ENCODE results near the gene SLC46A1.

SLC46A1 gene

DNA sequence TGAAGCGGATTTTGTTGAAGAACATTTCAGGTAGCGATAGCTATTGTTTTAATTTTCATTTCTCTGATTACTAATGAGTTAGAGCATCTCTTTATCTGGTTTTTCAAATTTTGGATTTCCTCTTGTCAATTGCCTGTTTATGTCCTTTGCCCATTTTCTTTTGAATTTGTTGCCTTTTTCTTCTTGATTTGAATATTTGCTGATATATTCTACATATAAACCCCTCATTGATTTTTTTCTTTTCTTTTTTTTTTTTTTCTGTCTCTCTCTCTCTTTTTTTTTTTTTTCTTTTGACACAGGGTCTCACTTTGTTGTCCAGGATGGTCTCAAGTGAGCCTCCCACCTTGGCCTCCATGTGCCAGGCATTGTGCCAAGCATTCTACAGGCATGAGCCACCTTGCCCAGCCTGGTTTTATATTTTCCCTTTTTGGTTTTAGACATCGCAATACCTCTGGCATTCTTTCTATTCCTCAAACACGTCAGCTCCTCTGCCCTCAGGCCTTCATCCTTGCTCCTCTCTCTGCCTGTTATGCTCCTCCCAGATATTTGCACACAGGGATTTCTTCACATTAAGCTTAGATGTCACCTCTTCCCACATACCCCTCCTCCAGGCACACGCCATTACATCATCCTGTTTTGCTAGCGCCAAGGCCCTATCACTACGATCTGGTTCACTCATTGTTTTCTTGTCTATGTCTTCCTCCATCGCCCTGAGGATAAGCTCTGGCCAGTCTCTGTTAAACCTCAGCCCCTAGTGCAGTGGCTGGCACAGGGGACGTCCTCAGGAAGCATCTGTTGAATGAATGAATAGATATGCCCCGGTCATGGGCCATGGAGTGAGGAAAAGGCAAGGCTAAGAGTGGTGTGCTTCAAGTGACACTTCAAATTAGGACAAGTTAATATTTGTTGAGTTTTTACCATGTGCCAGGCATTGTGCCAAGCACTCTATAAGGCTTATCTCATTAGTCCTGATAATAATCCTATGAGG, 25.9 kb downstream of the SLC46A1 start:
- no peak for DNase-seq

DNA sequence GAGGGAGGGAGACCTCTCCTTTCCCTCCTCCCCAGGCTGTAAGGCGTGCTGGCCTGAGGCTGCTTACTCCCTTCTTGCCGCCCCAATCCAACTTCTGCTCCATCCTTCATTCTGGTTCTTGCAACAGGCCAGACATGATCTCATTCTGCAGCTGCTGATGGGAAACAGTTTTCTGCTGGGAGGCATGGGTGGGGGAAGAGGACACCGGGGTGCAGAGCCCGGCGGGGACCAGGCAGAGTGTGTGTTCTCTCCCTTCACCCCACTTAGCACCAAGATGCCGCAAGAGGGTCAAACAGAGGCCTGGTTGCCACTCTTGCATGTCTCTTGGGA, 33.1 kb downstream of the SLC46A1 start:
- no peak for DNase-seq

DNA sequence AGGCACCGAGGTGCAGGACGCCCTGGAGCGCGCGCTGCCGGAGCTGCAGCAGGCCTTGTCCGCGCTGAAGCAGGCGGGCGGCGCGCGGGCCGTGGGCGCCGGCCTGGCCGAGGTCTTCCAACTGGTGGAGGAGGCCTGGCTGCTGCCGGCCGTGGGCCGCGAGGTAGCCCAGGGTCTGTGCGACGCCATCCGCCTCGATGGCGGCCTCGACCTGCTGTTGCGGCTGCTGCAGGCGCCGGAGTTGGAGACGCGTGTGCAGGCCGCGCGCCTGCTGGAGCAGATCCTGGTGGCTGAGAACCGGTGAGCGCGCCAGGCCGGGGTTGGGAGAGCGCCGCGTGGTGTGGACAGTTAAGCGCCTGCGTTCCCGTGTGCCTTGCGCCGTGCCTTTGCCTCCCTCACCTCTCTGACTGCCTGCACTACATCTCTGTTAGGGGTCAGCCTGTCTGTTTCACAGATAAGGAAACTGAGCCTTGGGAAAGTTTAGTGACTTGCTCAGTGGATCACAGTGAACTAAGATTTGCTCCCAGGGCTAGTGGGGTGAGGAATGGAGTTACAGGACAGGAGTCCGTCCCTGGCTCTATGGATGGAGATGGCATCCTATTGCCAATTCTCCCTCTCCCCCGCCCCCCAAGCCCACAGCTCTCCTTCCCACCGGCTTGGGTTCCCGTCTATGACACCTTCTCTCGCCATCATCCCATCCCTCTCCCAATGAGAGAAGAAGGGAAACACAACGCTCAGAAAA, 33.6 kb downstream of the SLC46A1 start:
- DNase-seq: no peak

GRCh38 chr17:28371245-28372202, 34.5 kb downstream of the SLC46A1 start, which contains the start of gene SARM1:
SARM1 (plus strand) TSS chr17:28371694; CDS start chr17:28372033, 339 bp downstream.
- peak; percentile 84 to 85 for DNase-seq

- DNase-seq: no peak
These were observed 35.3 kb downstream of the SLC46A1 start for GRCh38 chr17:28370744-28371103.

DNA sequence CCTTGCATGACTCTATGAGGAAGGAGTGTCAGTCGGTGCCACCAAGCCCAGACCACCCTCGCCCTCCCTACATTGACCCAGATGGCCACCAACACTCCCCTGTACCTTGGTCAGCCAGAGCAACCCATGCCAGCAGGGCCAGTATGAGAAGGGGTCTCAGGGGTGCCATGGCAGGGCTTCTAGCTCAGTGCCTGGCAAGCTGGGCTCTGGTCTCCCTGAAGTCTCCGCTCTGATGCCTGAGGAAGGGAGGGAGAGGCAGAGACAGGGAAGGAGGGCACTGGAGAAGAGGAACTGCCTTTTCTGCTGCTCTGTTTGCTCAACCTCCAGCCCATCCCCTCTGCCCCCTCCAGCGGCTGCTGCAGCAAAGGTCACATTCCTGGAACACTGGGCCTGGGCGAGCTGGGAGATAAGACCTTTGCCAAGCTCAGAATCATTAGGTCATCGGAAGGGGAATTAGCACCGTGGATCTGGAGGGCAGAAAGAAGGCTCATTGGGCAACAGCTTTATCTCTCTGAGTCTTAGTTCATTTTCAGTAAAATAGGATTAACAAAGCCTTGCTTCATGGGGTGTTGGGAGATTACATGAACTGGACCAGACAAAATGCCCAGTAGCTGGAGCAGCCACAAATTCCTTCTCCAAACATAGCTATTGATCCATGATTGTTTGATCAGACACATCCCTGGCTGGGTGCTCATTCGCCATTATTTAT, 35.8 kb downstream of the SLC46A1 start, which contains the start of gene VTN:
VTN (minus strand) TSS at position 273 of the 709 bp plus-strand sequence; CDS start at position 169, 104 bp downstream.
- DNase-seq: no peak

DNA sequence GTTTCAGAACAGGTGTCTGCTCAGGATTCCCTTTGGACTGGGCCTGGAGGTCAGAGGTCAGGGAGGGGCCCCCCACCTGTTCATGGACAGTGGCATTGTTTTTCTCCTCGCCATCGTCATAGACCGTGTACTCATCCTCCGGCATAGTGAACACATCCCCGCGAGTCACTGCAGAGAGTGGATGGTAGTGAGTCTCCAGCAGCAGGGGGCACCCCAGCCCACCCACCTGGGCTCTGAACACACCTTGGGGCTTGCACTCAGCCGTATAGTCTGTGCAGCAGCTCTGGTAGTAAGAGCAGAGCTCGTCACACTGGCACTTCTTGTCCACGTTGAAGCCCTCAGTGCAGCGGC, 36.4 kb downstream of the SLC46A1 start:
- no peak for DNase-seq

DNA sequence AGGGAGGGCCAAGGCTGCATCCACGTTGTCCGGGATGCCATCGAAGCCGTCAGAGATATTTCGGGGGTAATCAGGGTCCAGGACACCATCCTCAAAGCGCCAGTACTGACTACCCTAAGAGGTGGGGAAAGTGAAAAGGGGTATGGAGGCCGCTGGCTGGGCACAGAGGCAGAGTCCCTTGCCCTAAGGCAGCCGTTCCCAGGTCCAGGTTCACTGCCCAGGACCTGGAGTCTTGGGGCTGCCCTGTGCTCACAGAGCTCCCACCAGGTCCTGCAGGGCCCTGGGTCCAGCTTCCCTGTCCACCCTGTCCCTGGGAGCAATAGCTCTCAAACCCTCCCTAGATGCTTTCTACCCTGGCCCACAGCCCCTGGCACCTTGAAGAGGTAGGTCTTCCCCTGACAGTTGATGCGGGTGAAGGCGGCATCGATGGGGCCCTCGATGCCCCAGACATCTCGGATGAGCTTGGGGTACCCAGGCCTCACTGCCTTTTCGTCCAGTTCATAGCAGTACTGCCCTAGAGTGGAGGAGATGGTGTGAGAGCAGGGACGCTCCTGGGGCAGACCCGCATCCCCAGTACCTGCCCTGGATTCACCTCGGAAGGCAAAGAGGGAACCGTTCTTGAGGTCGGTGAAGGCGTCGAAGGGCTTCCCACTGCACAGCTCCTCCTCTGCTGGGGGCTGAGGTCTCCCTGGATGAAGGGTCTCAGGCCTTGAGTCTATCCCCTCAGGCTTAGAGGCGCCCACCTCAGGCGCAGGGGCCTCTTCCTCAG, 36.9 kb downstream of the SLC46A1 start:
- DNase-seq: no peak

- no peak for DNase-seq
These were observed 37.6 kb downstream of the SLC46A1 start for GRCh38 chr17:28368306-28368831.

- no peak for DNase-seq
These were observed 38.2 kb downstream of the SLC46A1 start for GRCh38 chr17:28367641-28368305.

- DNase-seq: no peak
These were observed 39.4 kb downstream of the SLC46A1 start for GRCh38 chr17:28366605-28367004.

DNA sequence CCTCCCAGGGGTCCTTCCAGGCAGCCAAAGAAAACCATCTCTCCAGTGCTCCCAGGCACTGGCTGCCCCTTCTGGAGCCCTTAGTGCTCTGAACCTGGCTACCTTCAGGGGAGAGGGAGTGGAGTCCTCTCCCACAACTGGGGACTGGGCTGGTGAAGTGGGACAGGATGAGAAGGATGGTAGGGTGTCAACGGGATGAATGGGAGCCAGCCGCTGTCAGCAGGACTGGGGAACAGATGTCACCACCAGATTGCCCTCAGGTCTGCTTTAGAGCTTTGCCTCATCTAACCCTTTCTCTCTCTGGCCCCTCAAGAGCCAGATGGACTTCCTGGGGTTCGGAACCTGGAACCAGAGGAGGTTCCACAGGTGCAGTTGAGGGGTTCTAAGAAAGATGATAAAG, 40.5 kb downstream of the SLC46A1 start:
- no peak for DNase-seq

DNA sequence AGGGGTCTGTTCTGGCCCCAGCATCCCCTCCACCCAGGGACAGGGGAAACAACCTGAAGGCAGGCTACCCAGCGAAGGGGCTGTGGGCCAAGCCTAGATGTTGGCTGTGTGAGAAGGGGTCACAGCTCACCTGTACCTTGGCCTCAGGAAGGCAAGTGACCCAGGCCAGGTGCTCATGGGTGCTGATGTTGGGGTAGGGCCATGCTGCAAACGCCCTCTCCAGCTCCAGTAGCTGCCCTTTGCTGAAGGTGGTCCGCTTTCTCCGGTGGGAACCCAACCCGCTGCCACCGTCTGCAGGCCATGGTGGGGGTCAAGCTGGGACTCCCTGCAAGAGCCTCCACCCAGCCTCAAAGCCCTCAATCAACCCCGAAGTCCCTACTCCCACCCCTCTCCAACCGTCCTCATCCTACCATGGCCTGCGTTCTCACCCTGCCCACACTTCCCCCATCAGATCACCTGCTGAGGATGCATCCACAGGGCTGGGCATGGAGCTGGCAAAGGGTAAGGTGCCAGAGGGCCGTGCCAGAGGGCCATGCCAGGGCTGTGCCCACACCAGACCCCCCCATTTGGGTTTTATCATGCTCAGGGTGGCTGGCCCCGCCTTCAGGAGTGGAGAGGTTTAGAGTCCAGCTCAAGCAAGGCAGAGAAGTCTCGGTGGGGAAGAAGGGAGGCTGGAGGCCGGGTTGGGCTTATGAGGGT, 41.2 kb downstream of the SLC46A1 start, which contains the start of gene SEBOX:
SEBOX (minus strand) TSS at position 535 of the 699 bp plus-strand sequence; CDS start at position 487, 48 bp downstream.
- DNase-seq: no peak

- DNase-seq: no peak
These were observed 42.0 kb downstream of the SLC46A1 start for GRCh38 chr17:28363776-28364650.

DNA sequence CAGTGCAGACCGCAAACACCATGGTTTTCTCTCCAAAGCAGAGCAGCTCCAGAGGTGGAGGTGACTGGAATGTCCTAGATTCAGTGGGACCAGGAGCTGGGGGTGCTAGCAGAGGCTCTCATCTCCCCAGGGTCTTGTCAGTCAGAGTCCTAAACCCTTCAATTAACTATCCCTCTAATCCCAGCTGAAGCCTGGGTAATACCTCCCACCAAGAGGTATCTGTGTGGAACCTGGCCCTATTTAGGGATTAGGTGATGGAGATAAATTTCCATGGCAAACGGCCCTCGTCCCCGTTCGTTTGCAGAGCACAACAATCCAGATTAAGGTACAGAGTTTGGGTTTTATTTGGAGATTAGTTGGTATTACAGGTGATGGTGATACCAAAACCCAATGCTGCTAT, 42.8 kb downstream of the SLC46A1 start:
- no peak for DNase-seq

DNA sequence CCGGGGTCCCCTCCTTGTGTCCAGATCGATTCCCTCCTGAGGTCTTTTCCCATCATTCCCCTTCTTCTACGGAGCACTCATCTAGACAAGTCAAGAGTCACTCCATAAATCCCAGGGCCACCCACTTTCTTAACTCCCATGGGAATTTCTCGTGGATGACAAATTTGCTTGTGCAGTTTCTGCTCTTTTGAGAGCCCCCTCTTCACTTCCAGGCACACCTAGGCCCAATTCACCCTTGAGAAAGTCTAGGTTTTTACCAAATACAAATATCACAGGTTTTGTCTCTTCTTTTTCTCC, 48.2 kb downstream of the SLC46A1 start:
- no peak for DNase-seq

DNA sequence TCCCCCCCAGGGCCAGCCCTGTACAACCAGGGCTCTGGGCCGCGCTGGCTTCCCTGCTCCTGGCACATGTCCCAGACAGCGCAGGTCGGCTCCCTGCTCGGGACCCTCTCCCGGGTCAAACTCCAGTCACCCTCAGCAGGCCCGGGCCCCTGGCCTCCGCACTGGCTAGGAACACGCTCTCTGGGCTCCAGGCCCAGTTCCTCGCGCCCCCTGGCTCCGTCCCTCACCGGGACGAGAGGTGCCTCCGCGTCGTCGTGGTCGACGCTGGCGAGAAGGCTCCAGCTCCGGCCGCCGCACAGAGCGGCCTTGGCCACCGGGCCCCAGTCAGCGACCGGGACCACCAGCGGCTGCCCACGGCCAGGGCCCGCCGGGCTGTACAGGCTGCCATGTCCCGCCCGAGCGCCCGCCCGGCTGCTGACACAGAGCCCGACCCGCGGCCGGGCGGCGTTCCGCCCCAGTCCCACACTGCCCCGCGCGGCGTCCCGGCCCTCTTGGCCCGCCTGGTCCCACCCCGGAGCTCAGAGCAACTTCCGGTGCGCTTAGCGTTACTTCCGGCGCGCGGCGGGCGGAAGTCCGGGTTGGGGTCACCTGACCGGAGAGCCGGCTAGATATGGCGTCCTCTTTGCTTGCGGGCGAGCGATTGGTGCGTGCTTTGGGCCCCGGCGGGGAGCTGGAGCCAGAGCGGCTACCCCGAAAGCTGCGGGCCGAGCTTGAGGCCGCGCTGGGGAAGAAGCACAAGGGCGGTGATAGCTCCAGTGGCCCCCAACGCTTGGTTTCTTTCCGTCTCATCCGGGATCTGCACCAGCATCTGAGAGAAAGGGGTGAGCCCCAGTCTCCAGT, 48.7 kb downstream of the SLC46A1 start, which contains the start of gene POLDIP2:
POLDIP2 (minus strand) TSS at position 467 of the 840 bp plus-strand sequence; CDS start at position 388, 79 bp downstream.
- DNase-seq: peak; percentile 82 to 93

DNA sequence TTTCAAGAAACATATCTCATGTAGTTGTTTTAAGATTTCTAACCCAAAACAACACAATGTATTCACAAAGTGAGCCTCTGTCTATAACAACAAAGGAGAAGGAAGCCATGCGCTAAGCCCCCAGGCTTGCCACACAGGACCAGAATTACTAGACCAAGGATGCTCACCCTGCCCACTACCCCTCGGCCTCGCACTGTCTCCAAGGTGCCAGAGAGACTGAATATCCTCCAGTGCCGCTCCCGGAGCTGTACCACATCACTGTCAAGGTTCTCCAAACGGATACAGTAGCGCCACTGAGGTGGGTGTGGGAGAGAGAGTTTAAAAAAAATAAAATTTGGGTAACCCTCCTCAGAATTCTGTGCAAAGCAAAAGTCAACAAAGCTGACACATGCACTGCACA, 55.7 kb downstream of the SLC46A1 start:
- no peak for DNase-seq
